Measurements from ENCODE around the gene ITGB6.

The ITGB6 gene

DNA sequence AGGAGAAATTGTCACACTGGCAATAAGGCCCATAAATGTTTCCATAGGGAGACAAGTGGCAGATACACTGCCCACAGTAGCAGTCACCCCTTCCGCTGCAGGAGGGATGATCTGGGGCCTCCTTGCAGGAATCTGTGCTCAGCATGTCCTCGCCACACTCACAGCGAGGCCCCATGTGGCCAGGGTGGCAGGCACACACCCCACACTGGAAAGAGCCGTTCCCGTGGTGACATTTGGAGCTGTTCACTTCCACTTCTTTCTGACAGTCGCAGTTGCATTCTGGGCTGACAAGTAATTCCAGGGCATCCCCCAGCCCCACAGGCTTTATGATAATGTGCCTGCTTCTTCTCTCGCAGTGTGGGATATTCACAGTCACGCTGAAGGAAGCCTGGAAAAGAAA, 62.6 kb downstream of the ITGB6 start:
- Histone ChIP-seq H3K27ac (replicated peaks) (no peak overlapping the region), H3K4me3 (replicated peaks; ENCODE audit: insufficient read depth, low read length) (no peak overlapping the region), H3K27me3 (ENCODE audit: insufficient read depth, poor library complexity, severe bottlenecking) (no peaks in the 10 kb centered on the region)
- TF ChIP-seq GABPA (IDR thresholded peaks at IDR 0.05; ENCODE audit: low read depth) (no peak), CTCF (IDR thresholded peaks at IDR 0.05; ENCODE audit: insufficient read depth, low read length) (no peak)
- TF ChIP-seq, protein P1, sequence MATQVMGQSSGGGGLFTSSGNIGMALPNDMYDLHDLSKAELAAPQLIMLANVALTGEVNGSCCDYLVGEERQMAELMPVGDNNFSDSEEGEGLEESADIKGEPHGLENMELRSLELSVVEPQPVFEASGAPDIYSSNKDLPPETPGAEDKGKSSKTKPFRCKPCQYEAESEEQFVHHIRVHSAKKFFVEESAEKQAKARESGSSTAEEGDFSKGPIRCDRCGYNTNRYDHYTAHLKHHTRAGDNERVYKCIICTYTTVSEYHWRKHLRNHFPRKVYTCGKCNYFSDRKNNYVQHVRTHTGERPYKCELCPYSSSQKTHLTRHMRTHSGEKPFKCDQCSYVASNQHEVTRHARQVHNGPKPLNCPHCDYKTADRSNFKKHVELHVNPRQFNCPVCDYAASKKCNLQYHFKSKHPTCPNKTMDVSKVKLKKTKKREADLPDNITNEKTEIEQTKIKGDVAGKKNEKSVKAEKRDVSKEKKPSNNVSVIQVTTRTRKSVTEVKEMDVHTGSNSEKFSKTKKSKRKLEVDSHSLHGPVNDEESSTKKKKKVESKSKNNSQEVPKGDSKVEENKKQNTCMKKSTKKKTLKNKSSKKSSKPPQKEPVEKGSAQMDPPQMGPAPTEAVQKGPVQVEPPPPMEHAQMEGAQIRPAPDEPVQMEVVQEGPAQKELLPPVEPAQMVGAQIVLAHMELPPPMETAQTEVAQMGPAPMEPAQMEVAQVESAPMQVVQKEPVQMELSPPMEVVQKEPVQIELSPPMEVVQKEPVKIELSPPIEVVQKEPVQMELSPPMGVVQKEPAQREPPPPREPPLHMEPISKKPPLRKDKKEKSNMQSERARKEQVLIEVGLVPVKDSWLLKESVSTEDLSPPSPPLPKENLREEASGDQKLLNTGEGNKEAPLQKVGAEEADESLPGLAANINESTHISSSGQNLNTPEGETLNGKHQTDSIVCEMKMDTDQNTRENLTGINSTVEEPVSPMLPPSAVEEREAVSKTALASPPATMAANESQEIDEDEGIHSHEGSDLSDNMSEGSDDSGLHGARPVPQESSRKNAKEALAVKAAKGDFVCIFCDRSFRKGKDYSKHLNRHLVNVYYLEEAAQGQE (IDR thresholded peaks at IDR 0.05; ENCODE audit: insufficient replicate concordance, low read depth): no peak
- no peak for DNase-seq (ENCODE audit: low read depth in 1 of 2, low spot score in 1 of 2)

DNA sequence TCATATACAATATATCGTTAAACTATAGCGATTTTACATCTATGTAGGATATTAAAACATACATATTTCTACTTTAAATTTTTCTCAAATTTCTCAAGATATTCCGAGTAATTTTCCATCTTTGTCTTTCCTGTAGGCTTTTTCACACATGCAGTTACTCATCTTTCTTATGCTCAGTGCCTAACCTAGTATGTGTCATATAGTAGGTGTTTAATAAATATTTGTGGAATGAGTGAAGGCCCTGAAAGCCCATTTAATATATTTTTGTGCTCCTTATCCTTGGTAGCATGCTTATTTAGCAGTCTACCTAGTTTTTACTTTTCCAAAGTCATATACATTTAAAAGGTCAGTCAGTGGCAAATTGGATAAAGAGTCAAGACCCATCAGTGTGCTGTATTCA, 67.3 kb downstream of the ITGB6 start:
- Histone ChIP-seq H3K27me3 (ENCODE audit: insufficient read depth, poor library complexity, severe bottlenecking) (peaks cover 2% of the 10 kb centered on the region), H3K4me3 (replicated peaks; ENCODE audit: insufficient read depth, low read length) (no peak overlapping the region), H3K27ac (replicated peaks) (no peak overlapping the region)
- DNase-seq (ENCODE audit: low read depth in 1 of 2, low spot score in 1 of 2): no peak
- no peak for TF ChIP-seq CTCF (IDR thresholded peaks at IDR 0.05; ENCODE audit: insufficient read depth, low read length)
- TF ChIP-seq GABPA (IDR thresholded peaks at IDR 0.05; ENCODE audit: low read depth): no peak
- no peak for TF ChIP-seq SPI1 (IDR thresholded peaks at IDR 0.05; ENCODE audit: borderline replicate concordance, low read depth)
- no peak for TF ChIP-seq POLR2AphosphoS5 (IDR thresholded peaks at IDR 0.05; ENCODE audit: low read depth)
- TF ChIP-seq, protein P1 (IDR thresholded peaks at IDR 0.05; ENCODE audit: insufficient replicate concordance, low read depth): no peak

GRCh38 chr2:160126756-160127155, 73.3 kb downstream of the ITGB6 start:
- TF ChIP-seq POLR2AphosphoS5 (IDR thresholded peaks at IDR 0.05; ENCODE audit: low read depth): no peak
- TF ChIP-seq, protein P1 (IDR thresholded peaks at IDR 0.05; ENCODE audit: insufficient replicate concordance, low read depth): no peak
- no peak for TF ChIP-seq CTCF (IDR thresholded peaks at IDR 0.05; ENCODE audit: insufficient read depth, low read length)
- no peak for TF ChIP-seq SPI1 (IDR thresholded peaks at IDR 0.05; ENCODE audit: borderline replicate concordance, low read depth)
- no peak for TF ChIP-seq GABPA (IDR thresholded peaks at IDR 0.05; ENCODE audit: low read depth)
- no peak overlapping the region for H3K27ac ChIP-seq (replicated peaks)
- no peak overlapping the region for H3K4me3 ChIP-seq (replicated peaks; ENCODE audit: insufficient read depth, low read length)
- H3K27me3 ChIP-seq (ENCODE audit: insufficient read depth, poor library complexity, severe bottlenecking): peaks cover 10% of the 10 kb centered on the region
- no peak for DNase-seq (ENCODE audit: low read depth in 1 of 2, low spot score in 1 of 2)
